ENCODE measurements around the gene FBXO46. TPM values are rescaled to one million over a fixed set of nuclear protein-coding genes. Genes with fewer than 3 reads are reported as not detected.

The FBXO46 gene
- total and polyA plus RNA-seq, 2 of the 13 experiments (the other 11 are each of a cell fraction or from before 2014, with no cell fraction given): 6.2 to 6.4 TPM

GRCh38 chr19:45677351-45678230, 53.1 kb downstream of the FBXO46 start (continued):
- TF ChIP-seq ZBTB10 (CRISPR knock-in tag; IDR thresholded peaks at IDR 0.05; ENCODE audit: borderline replicate concordance): no peak
- no peak for TF ChIP-seq ZNF331 (CRISPR knock-in tag; IDR thresholded peaks at IDR 0.05)
- TF ChIP-seq SP2 (CRISPR knock-in tag; IDR thresholded peaks at IDR 0.05): peak; percentile 73

GRCh38 chr19:45676851-45677263, 53.8 kb downstream of the FBXO46 start:
- no peak for FAIRE-seq
- Histone ChIP-seq H2AFZ (ENCODE audit: low read length) (no peak overlapping the region), H3K79me2 (ENCODE audit: insufficient read depth, low read length) (no peaks in the 10 kb centered on the region), H3K4me2 (ENCODE audit: low read depth, low read length) (peak overlapping the region; percentile 98), H3K36me3 (replicated peaks in 1 of 2; ENCODE audit: control insufficient read depth in 1 of 2, insufficient read depth in 2 of 2, low read length in 2 of 2) (no peaks in the 10 kb centered on the region), H3K4me1 (ENCODE audit: insufficient read depth, low read length) (peaks cover 30% of the 10 kb centered on the region), H3K9me3 (ENCODE audit: low read length) (no peaks in the 10 kb centered on the region), H3K9ac (ENCODE audit: insufficient read depth, low read depth, low read length) (peak overlapping the region; percentile 65), H3K27me3 (ENCODE audit: control insufficient read depth in 1 of 2, insufficient read depth in 2 of 2, low read length in 2 of 2) (peaks cover 0 to 2% of the 10 kb centered on the region in 2 experiments; a peak in 2 of 5 replicates), H3K27ac (ENCODE audit: extremely low read length, insufficient read depth, low read length) (no peak overlapping the region), H4K20me1 (ENCODE audit: insufficient read depth, low read length) (no peaks in the 10 kb centered on the region), H3K4me3 (replicated peaks in 1 of 3; ENCODE audit: insufficient read depth in 1 of 3, low read depth in 2 of 3, low read length in 3 of 3) (peak overlapping the region; percentile 34 to 85 (median 55); a peak in 5 of 6 replicates)
- in situ Hi-C loops (cut with HindIII; ENCODE audit: extremely low pct_ligation_motif_present, low pct_unique_long_range_greater_than_20kb) (no loop called here), intact Hi-C loops (cut with micrococcal nuclease; ENCODE audit: unreplicated experiment) (loop anchor here (1.0 kb wide), 1 partner anchor 15 kb away; the partner anchor contains the start of gene QPCTL)
- DNase-seq (ENCODE audit: low spot score): no peak
- no TSS peak for BruUV-seq (replicated peaks)
- ChIA-PET CTCF (ENCODE audit: low intra/inter-chr PET ratio, low total read pairs) (no interaction called here), POLR2A (interaction anchor here (0.6 to 5.3 kb wide), 14 partner anchors 8 to 208 kb away, joined by 3 to 44 read pairs (median 4); partner anchors contain the start of genes EML2, FBXO46, GIPR and OPA3)
- ATAC-seq: peak; percentile 51
- 10% methylated on average over 12 of the region's 28 CpGs for WGBS (ENCODE audit: low lambda C conversion rate)
- TF ChIP-seq MNT (IDR thresholded peaks at IDR 0.05) (no peak), FIP1L1 (IDR thresholded peaks at IDR 0.05; ENCODE audit: borderline replicate concordance, insufficient read depth, low read depth, low read length) (no peak), ZNF563 (CRISPR knock-in tag; IDR thresholded peaks at IDR 0.05) (0 out of 2 replicates have a peak, but pooled peaks have one; percentile 25), ARID4A (CRISPR knock-in tag; IDR thresholded peaks at IDR 0.05; ENCODE audit: borderline replicate concordance) (0 out of 2 replicates have a peak, but pooled peaks have one; percentile 36), PPARG (CRISPR knock-in tag; conservative IDR thresholded peaks at IDR 0.05) (no peak), ZNF224 (CRISPR knock-in tag; IDR thresholded peaks at IDR 0.05) (no peak), RORA (CRISPR knock-in tag; IDR thresholded peaks at IDR 0.05) (no peak), ZNF772 (CRISPR knock-in tag; IDR thresholded peaks at IDR 0.05) (no peak)
